Fibroblast of gingiva (primary cell): Measurements from ENCODE around the gene CCDC186.
"Not testable (repeated sequence)": the region's sequence is repeated elsewhere in the genome, so short reads cannot be mapped to it uniquely, and the experiment has no call there.

ENCODE experiments used
- DNase-seq: peaks from one replicate; pipeline ENCODE4 v3.0.0-alpha.2; 2011; ENCODE audit warnings: low read depth

Gene CCDC186

GRCh38 chr10:114173603-114173920 lies 441 bp downstream of the CCDC186 start:
- no peak for DNase-seq

- DNase-seq, result no peak
These were observed 1.0 kb downstream of the CCDC186 start for GRCh38 chr10:114172776-114173602.

GRCh38 chr10:114172216-114172615 lies 1.8 kb downstream of the CCDC186 start:
- peak; percentile 24 for DNase-seq

DNA sequence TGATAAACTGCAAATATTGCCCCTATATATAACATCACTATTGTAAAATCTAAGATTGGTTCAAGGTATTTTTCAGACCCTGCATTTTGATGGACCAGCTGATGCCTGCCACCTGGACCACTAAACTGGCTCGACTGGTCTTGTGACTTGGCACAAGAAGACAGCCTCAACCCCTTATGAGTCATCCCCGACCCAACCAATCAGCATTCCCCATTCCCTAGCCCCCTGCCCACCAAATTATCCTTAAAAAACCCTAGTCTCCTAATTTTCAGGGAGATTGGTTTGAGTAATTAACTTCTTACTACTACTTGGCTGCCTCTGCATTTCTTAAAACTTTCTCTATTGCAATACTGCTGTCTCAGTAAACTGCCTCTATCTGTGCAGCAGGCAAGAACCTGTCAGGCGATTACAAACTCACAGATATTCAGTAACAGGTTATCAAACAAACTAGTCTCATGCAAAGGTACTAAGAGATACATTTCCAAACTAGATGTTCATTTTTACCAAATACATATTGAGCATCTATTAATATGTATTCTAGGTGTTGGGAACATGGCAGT lies 5.5 kb downstream of the CCDC186 start:
- no peak for DNase-seq

GRCh38 chr10:114167985-114168384 lies 6.0 kb downstream of the CCDC186 start:
- no peak for DNase-seq

- no peak for DNase-seq
These were observed 7.5 kb downstream of the CCDC186 start for GRCh38 chr10:114166494-114166893.

DNA sequence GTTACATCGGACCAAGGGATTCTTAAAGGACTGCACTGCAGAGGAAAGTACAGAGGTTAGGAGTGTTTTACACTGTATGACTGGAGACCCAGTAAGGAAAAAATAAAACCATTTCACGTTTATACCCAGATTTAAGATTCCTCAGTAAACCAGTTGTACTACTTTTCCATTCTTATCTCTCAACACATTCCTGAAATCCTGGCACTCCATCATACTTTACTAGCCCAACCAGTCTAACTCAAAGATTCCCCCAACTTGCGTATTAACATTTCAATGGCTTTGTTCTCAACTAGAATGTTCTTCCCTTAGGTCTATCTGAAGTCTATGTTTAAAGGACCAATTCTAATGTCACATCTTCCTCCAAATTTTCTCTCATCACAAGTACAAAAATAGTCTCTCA lies 8.0 kb downstream of the CCDC186 start:
- no peak for DNase-seq

GRCh38 chr10:114163062-114163461 lies 10.9 kb downstream of the CCDC186 start:
- no peak for DNase-seq

DNA sequence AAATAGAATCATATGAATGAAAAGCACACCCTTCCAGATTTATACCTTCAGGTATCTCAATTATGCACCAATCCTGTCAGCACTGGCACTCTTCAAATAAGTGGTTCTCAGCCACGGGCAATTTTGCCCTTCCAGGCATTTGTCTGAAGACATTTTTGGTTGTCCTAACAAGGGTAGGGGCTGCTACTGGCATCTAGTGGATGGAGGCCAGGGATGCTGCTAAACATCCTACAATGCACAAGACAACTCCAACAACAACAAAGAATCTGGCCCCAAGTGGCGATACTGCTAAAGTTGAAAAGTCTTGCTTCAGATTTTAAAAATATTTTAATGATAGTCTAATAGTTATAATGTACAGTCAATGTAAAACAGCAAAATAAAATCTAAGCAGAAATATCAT lies 16.1 kb downstream of the CCDC186 start:
- no peak for DNase-seq

GRCh38 chr10:114151892-114152291 lies 22.1 kb downstream of the CCDC186 start:
- no peak for DNase-seq

GRCh38 chr10:114151486-114151885 lies 22.5 kb downstream of the CCDC186 start:
- DNase-seq, result peak; percentile 59

- DNase-seq, result not testable (repeated sequence)
These were observed 24.5 kb downstream of the CCDC186 start for GRCh38 chr10:114149476-114149875.

DNA sequence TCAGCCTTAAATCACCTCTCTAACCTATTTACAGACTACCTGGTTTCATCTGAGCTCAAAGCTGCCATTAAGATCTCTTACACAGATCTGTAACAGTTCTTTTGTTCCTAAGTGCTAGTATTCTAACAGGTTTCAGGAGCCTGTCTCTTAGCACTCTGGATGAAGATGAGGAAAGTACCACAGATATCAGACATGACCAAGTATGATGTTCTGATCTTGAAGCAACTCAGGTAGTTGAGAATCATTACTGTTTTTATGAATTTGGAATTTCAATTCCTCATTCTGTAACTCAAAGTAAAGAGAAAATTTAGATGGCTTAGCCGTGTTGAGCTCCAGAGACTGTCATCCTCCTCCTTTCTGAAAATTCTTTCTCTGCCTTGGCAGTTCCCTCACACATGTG lies 30.8 kb downstream of the CCDC186 start:
- no peak for DNase-seq

DNA sequence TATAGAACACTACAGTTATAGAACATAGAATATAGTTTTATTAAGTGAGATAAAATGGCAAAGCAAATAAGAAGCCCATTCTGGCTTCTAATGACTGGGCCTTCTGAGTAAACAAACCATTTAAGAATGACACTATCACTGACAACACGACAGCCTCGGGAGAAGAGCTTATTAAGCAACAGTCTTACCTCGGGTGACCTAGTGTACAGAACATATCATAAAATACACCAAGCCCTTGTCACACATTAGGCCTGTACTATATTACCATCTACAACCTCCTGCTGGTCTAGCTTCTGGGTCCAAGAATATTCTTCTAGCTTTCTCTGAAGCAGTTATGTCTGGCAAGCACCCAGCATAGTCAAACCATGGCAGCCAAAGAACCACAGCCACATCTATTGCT lies 32.0 kb downstream of the CCDC186 start:
- no peak for DNase-seq

DNA sequence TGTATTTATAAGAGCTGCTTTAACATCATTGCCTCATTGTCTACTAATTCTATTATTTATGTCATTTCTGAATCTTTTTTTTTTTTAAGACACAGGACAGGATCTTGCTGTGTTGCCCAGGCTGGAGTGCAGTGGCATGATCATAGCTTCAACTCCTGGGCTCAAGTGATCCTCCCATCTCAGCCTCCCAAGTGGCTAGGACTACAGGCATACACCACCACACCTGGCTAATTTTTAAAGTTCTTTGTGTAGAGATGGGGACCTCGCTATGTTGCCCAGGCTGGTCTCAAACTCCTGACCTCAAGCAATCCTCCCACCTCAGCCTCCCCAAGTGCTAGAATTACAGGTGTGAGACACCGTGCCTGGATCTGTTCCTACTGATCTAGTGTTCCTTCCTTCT lies 33.2 kb downstream of the CCDC186 start:
- not testable (repeated sequence) for DNase-seq

GRCh38 chr10:114140036-114140435 lies 34.0 kb downstream of the CCDC186 start:
- no peak for DNase-seq

DNA sequence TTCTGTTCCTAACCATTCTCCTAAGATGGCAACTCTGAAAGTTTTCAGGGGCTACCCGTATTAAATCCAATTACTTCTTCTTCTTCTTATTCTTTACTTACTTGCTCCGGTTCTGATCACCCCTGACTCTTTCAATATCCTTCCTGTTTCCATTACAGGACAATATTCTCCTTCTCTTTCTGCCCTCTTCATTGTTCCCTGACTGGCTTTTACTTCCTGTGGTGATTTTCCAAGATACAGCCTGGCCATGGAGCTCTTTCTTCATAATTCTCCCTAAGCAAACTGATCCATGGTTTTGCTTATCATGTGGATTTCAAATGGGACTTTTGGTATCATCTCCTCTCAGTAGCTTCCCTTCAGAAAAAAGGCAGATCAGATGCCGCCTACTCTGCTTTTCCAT lies 35.4 kb downstream of the CCDC186 start:
- no peak for DNase-seq

DNA sequence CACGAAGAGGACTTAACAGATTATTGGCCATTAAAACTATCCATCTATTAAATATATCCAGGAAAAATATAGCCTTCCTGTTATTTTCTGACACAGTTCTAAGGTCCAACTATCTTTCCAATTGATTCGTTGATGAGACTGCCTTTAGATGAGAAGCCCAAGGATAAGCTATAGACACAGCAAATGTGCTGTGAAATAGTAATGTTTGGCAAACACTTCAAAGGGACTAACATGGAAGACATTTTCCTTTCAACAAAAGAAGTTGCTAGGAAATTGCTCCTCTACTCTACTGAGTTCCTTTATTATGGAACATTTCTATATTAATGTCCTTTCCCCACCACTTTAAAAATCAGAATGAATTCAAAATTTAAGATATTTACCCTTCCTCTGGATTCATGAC lies 38.5 kb downstream of the CCDC186 start:
- no peak for DNase-seq

DNA sequence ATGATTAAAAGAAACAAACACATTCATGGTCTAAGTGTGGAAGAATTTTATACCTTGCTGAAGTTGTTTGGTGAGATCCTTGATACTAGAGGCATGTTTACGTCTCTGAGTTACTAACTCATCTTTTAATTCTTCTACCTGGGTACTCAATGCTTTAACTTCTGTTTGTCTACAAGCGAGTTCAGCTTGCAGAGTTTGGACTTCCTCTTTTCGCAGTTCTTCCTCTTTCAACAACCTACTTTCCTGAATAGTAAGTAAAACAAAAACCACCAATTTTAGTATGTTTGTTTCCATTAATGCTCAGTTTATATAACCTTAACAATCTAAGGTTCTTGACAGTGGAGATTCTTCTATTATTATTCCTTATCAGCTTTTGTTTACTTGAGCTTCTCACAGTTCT lies 42.9 kb downstream of the CCDC186 start:
- no peak for DNase-seq

- DNase-seq, result no peak
These were observed 53.0 kb downstream of the CCDC186 start for GRCh38 chr10:114121031-114121430.

- DNase-seq, result no peak
These were observed 55.5 kb downstream of the CCDC186 start for GRCh38 chr10:114118514-114118913.

GRCh38 chr10:114117728-114118127 lies 56.3 kb downstream of the CCDC186 start:
- DNase-seq, result no peak

- DNase-seq, result no peak
These were observed 58.1 kb downstream of the CCDC186 start for GRCh38 chr10:114115661-114116445.
